ENCODE data around the gene KRTAP9-3.
"Not testable (repeated sequence)": the region's sequence is repeated elsewhere in the genome, so short reads cannot be mapped to it uniquely, and the experiment has no call there.

GRCh38 chr17:41246995-41247787, 14.9 kb downstream of the KRTAP9-3 start:
- TF ChIP-seq POLR2AphosphoS5, POLR2A (IDR thresholded peaks at IDR 0.05; ENCODE audit: low read depth, low read length): not testable (repeated sequence)

Data from GM12891 (cell line).